Non-pigmented ciliary epithelial cell (primary cell): ENCODE data around the gene RAD1.

Source experiments
- DNase-seq: peaks from one replicate; pipeline ENCODE4 v3.0.0-alpha.2; 2010; ENCODE audit warnings: low read depth

RAD1 gene

DNA sequence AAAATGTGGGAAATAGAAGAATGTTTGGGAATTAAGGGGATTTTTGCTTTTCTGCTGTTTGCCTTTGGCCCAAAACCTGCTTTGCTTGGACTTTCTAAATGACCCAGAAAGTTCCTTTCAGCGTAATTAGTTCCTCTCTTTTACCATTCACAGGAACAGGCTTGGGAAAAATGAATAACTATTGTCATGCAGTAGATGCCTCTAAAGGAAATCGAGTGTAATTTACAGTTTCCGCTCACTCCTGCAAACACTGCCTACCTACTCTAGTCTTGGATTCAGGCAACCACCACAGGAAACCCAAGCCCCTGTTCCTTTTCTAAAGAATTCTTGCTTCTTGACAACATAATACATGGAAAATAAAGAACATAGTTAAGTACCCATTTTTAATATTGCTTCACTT is 51.4 kb downstream of the RAD1 start:
- no peak for DNase-seq

- DNase-seq: no peak
Observed at GRCh38 chr5:34859253-34859652, 56.1 kb downstream of the RAD1 start.

DNA sequence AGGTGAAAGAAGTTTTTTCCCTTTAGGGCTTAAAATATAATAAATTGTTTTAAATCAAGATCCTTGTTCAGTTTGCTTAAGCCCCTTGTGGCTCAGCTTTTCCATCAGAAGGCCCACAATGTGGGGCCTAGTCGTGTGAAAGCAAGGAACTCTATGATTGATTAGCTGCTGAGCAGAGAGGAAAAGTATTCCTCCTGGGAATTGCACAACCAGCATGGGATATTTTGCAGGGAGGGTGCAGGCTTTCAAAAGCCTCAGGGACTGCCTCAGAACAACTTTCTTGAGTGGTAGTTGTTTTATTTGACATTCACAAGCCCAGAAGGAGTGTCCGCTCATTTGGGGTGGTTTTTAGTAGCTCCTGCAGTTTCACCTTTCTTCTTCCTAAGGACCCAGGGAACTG is 56.5 kb downstream of the RAD1 start:
- no peak for DNase-seq

- DNase-seq: no peak
Observed at GRCh38 chr5:34857894-34858293, 57.4 kb downstream of the RAD1 start.

DNA sequence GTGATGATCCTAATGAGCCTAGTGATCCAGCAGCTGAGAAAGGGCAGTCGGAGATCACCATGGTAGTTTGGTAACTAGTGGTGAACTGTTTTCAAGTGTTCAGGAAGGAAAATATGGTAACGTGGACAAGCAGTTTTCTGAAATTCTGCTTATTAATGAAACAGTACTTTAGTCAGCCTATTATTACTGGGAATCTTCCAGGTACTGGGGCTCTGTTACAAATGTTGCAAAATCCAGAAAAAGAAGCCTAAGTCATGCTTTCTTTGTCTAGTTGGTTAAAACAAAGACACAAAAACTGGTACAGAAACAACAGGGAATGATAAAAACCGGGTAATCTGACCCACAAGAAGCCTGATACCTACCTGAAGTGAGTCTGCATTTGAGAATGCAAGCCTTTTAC is 58.1 kb downstream of the RAD1 start:
- DNase-seq: no peak
